ENCODE data around the gene UNC80.

UNC80 gene

DNA sequence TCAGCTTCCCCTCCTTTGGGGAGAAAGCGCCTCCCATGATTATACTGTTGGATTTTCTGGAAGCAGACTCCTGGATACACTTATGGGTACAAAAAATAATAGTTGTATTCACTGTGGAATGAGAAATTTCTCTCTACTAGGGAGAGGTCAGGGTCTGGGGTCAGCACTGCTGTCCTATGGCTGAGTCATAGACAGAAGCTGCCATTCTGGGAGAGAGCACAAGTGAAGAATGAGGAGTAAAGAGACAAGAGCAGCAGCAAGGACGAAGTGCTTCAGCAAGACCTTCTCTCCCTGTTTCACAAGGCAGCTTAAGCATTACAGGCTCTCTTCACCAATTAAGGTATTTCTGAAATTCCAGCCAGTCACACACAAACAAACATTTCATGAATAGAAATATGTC, 10.1 kb upstream of the UNC80 start:
- H3K9me3 ChIP-seq (ENCODE audit: control extremely low read depth in 1 of 5, control insufficient read depth in 4 of 5, insufficient read depth in 2 of 5, low read depth in 1 of 5, low read length in 4 of 5) = no peaks in the 10 kb centered on the region
- ChIA-PET CTCF (no interaction called here), POLR2A (no interaction called here)
- no peaks in the 10 kb centered on the region for H3K27me3 ChIP-seq (replicated peaks in 2 of 5; ENCODE audit: control insufficient read depth in 4 of 5, insufficient read depth in 5 of 5, low read length in 4 of 5)
- WGBS (ENCODE audit: insufficient coverage) = no CpG with 5 or more reads among the region's 2 CpGs
- no peak overlapping the region for H3K4me3 ChIP-seq (ENCODE audit: control insufficient read depth in 1 of 7, extremely low read depth in 1 of 7, insufficient read depth in 4 of 7, low read depth in 2 of 7, low read length in 6 of 7)
- H3K27ac ChIP-seq (ENCODE audit: insufficient read depth in 1 of 2, low read depth in 1 of 2, low read length in 2 of 2, poor library complexity in 1 of 2, severe bottlenecking in 2 of 2) = no peak overlapping the region
- H3K36me3 ChIP-seq (ENCODE audit: control insufficient read depth in 4 of 4, insufficient read depth in 4 of 4, low read length in 3 of 4) = no peaks in the 10 kb centered on the region
- H3K4me1 ChIP-seq (ENCODE audit: control extremely low read depth in 1 of 4, control insufficient read depth in 4 of 4, insufficient read depth in 4 of 4, low read length in 3 of 4) = no peaks in the 10 kb centered on the region
- DNase-seq = no peak

DNA sequence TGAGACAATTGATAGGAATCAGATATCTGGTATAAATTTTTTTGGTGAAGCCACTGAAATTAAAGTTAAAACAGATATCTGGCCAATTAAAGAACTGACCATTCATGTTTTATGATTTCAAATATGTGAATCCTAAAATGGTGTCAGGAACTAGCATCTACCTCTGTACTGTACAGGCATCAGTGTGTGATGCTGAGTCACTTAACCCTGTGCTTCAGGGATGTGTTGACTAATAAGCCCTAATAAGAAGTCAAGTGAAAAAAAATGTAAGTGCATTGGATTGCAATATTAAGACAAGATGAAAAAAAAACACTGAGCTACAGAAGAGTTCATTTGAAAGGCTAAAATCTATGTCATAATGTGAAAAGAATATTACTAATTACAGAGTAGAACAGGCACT, 9.1 kb upstream of the UNC80 start:
- no peaks in the 10 kb centered on the region for H3K9me3 ChIP-seq (ENCODE audit: control extremely low read depth in 1 of 5, control insufficient read depth in 4 of 5, insufficient read depth in 2 of 5, low read depth in 1 of 5, low read length in 4 of 5)
- H3K27me3 ChIP-seq (replicated peaks in 2 of 5; ENCODE audit: control insufficient read depth in 4 of 5, insufficient read depth in 5 of 5, low read length in 4 of 5) = peaks cover 0 to 2% (median 0%) of the 10 kb centered on the region in 5 experiments
- H3K4me1 ChIP-seq (ENCODE audit: control extremely low read depth in 1 of 4, control insufficient read depth in 4 of 4, insufficient read depth in 4 of 4, low read length in 3 of 4) = no peaks in the 10 kb centered on the region
- ChIA-PET CTCF (no interaction called here), POLR2A (no interaction called here)
- no peaks in the 10 kb centered on the region for H3K36me3 ChIP-seq (ENCODE audit: control insufficient read depth in 4 of 4, insufficient read depth in 4 of 4, low read length in 3 of 4)
- H3K4me3 ChIP-seq (ENCODE audit: control insufficient read depth in 1 of 7, extremely low read depth in 1 of 7, insufficient read depth in 4 of 7, low read depth in 2 of 7, low read length in 6 of 7) = no peak overlapping the region
- no peak for DNase-seq
- no peak overlapping the region for H3K27ac ChIP-seq (ENCODE audit: insufficient read depth in 1 of 2, low read depth in 1 of 2, low read length in 2 of 2, poor library complexity in 1 of 2, severe bottlenecking in 2 of 2)

DNA sequence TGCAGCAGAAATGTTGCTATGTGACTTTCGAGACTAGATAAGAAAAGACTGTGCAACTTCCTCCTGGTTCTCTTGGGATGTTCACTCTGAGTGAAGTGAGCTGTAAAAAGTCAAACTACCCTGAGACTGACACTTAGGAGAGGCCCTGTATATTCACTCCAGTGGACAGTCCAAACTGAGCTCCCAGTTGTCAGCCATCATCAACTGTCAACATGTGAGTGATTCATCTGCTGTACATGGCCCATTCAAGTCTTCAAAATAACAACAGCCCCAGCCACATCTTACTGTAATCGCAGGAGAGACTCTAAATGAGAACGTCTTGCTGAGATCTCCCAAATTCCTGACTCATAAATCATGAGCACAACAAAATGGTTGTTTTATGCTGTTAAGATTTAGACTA, 8.5 kb upstream of the UNC80 start:
- DNase-seq = no peak
- H3K27ac ChIP-seq (ENCODE audit: insufficient read depth in 1 of 2, low read depth in 1 of 2, low read length in 2 of 2, poor library complexity in 1 of 2, severe bottlenecking in 2 of 2) = no peak overlapping the region
- ChIA-PET POLR2A (no interaction called here), CTCF (no interaction called here)
- WGBS (ENCODE audit: insufficient coverage) = 75% methylated on average over 1 of the region's 3 CpGs
- H3K4me1 ChIP-seq (ENCODE audit: control extremely low read depth in 1 of 4, control insufficient read depth in 4 of 4, insufficient read depth in 4 of 4, low read length in 3 of 4) = no peaks in the 10 kb centered on the region
- H3K36me3 ChIP-seq (ENCODE audit: control insufficient read depth in 4 of 4, insufficient read depth in 4 of 4, low read length in 3 of 4) = no peaks in the 10 kb centered on the region
- no peak overlapping the region for H3K4me3 ChIP-seq (ENCODE audit: control insufficient read depth in 1 of 7, extremely low read depth in 1 of 7, insufficient read depth in 4 of 7, low read depth in 2 of 7, low read length in 6 of 7)
- H3K9me3 ChIP-seq (ENCODE audit: control extremely low read depth in 1 of 5, control insufficient read depth in 4 of 5, insufficient read depth in 2 of 5, low read depth in 1 of 5, low read length in 4 of 5) = no peaks in the 10 kb centered on the region
- H3K27me3 ChIP-seq (replicated peaks in 2 of 5; ENCODE audit: control insufficient read depth in 4 of 5, insufficient read depth in 5 of 5, low read length in 4 of 5) = peaks cover 0 to 4% (median 0%) of the 10 kb centered on the region in 5 experiments

DNA sequence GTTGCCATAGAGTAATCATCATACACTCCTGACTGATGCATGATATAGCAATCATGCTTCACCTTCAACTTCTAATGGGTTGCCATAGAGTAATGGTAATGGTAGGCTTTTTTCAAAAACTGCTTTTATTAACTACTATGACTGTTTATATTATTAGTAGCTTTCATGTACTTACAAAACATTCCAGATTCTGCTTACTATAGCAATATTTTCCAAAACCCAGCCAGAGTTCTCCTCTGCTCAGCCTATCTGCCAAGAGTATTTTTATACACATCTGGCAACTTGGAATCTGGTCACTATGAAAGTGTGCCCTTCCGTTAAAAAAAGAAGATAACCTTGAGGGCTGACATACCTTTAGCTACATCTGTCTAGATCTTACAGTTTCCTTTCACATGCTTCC, 5.0 kb upstream of the UNC80 start:
- Histone ChIP-seq H3K27me3 (replicated peaks in 2 of 5; ENCODE audit: control insufficient read depth in 4 of 5, insufficient read depth in 5 of 5, low read length in 4 of 5) (peaks cover 0 to 19% (median 5%) of the 10 kb centered on the region in 5 experiments), H3K4me3 (ENCODE audit: control insufficient read depth in 1 of 7, extremely low read depth in 1 of 7, insufficient read depth in 4 of 7, low read depth in 2 of 7, low read length in 6 of 7) (no peak overlapping the region), H3K36me3 (ENCODE audit: control insufficient read depth in 4 of 4, insufficient read depth in 4 of 4, low read length in 3 of 4) (no peaks in the 10 kb centered on the region), H3K4me1 (ENCODE audit: control extremely low read depth in 1 of 4, control insufficient read depth in 4 of 4, insufficient read depth in 4 of 4, low read length in 3 of 4) (peaks cover 0 to 4% (median 0%) of the 10 kb centered on the region in 4 experiments), H3K27ac (ENCODE audit: insufficient read depth in 1 of 2, low read depth in 1 of 2, low read length in 2 of 2, poor library complexity in 1 of 2, severe bottlenecking in 2 of 2) (no peak overlapping the region), H3K9me3 (ENCODE audit: control extremely low read depth in 1 of 5, control insufficient read depth in 4 of 5, insufficient read depth in 2 of 5, low read depth in 1 of 5, low read length in 4 of 5) (no peaks in the 10 kb centered on the region)
- ChIA-PET POLR2A (no interaction called here), CTCF (no interaction called here)
- WGBS (ENCODE audit: insufficient coverage) = 67% methylated on average over 1 of the region's 1 CpG
- DNase-seq = no peak

DNA sequence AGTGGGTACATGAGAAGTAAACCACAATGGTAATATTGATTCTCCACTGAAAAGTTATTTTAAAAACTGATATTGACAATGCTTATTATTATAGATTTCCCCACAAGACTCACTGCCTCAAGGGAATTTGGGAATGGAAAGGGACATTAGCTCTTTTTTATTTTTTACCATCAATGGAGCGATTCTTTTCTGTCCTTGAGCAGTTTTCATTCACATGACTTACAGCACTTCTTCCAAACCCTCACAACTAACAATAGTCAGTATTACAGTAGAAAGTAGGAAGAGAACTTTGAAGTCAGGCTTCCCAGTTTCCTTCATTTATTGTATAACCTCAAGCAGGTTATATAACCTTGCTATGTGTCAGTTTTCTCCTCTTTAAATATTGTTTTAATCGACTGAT, 4.3 kb upstream of the UNC80 start:
- Histone ChIP-seq H3K36me3 (ENCODE audit: control insufficient read depth in 4 of 4, insufficient read depth in 4 of 4, low read length in 3 of 4) (no peaks in the 10 kb centered on the region), H3K4me3 (ENCODE audit: control insufficient read depth in 1 of 7, extremely low read depth in 1 of 7, insufficient read depth in 4 of 7, low read depth in 2 of 7, low read length in 6 of 7) (no peak overlapping the region), H3K27ac (ENCODE audit: insufficient read depth in 1 of 2, low read depth in 1 of 2, low read length in 2 of 2, poor library complexity in 1 of 2, severe bottlenecking in 2 of 2) (no peak overlapping the region), H3K9me3 (ENCODE audit: control extremely low read depth in 1 of 5, control insufficient read depth in 4 of 5, insufficient read depth in 2 of 5, low read depth in 1 of 5, low read length in 4 of 5) (no peaks in the 10 kb centered on the region), H3K27me3 (replicated peaks in 2 of 5; ENCODE audit: control insufficient read depth in 4 of 5, insufficient read depth in 5 of 5, low read length in 4 of 5) (peaks cover 0 to 25% (median 5%) of the 10 kb centered on the region in 5 experiments), H3K4me1 (ENCODE audit: control extremely low read depth in 1 of 4, control insufficient read depth in 4 of 4, insufficient read depth in 4 of 4, low read length in 3 of 4) (peaks cover 0 to 6% (median 1%) of the 10 kb centered on the region in 4 experiments)
- ChIA-PET POLR2A (no interaction called here), CTCF (no interaction called here)
- no CpG with 5 or more reads among the region's 2 CpGs for WGBS (ENCODE audit: insufficient coverage)
- no peak for DNase-seq

DNA sequence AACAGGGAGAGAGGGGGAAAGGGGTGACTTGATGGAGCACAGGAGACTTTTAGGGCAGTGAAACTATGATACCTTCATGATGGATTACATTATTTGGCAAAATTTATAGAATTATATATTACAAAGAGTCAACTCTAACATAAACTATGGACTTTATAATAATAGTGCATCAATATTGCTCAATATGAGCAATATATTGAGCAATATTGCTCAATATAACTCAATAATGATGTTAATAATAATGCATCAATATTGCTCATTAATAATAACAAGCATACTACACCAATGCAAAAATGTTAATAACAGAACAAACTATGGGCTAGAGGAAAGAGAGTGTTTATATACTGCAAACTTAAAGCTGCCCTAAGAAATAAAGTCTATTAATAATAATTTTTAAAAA, 3.1 kb upstream of the UNC80 start:
- Histone ChIP-seq H3K4me1 (ENCODE audit: control extremely low read depth in 1 of 4, control insufficient read depth in 4 of 4, insufficient read depth in 4 of 4, low read length in 3 of 4) (peaks cover 0 to 6% (median 1%) of the 10 kb centered on the region in 4 experiments), H3K27me3 (replicated peaks in 2 of 5; ENCODE audit: control insufficient read depth in 4 of 5, insufficient read depth in 5 of 5, low read length in 4 of 5) (peaks cover 5 to 37% (median 17%) of the 10 kb centered on the region in 5 experiments), H3K9me3 (ENCODE audit: control extremely low read depth in 1 of 5, control insufficient read depth in 4 of 5, insufficient read depth in 2 of 5, low read depth in 1 of 5, low read length in 4 of 5) (no peaks in the 10 kb centered on the region), H3K4me3 (ENCODE audit: control insufficient read depth in 1 of 7, extremely low read depth in 1 of 7, insufficient read depth in 4 of 7, low read depth in 2 of 7, low read length in 6 of 7) (no peak overlapping the region), H3K27ac (ENCODE audit: insufficient read depth in 1 of 2, low read depth in 1 of 2, low read length in 2 of 2, poor library complexity in 1 of 2, severe bottlenecking in 2 of 2) (no peak overlapping the region), H3K36me3 (ENCODE audit: control insufficient read depth in 4 of 4, insufficient read depth in 4 of 4, low read length in 3 of 4) (no peaks in the 10 kb centered on the region)
- CTCF ChIA-PET = no interaction called here
- POLR2A ChIA-PET = no interaction called here
- no peak for DNase-seq

DNA sequence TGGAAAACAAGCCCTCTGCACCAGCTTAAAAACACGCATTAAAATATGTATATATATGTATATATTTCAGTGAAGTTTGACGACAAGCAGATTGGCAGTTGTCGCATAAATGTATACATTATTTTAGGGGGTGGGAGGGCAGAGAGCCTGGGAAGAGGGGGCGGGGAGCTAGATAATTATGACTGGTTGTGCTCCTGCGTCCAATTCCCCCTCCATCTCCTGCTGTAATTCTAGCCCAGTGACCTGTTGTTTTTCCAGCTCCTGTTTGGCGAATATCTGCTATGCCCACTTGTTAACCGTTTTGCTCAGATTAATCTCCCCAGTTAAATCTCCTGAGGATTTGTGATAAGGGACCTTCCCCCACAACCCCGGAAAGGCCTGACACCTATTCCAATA, 656 bp downstream of the UNC80 start:
- 23% methylated on average over 3 of the region's 8 CpGs for WGBS (ENCODE audit: insufficient coverage)
- POLR2A ChIA-PET = no interaction called here
- Histone ChIP-seq H3K9me3 (ENCODE audit: control extremely low read depth in 1 of 5, control insufficient read depth in 4 of 5, insufficient read depth in 2 of 5, low read depth in 1 of 5, low read length in 4 of 5) (no peaks in the 10 kb centered on the region), H3K27me3 (replicated peaks in 2 of 5; ENCODE audit: control insufficient read depth in 4 of 5, insufficient read depth in 5 of 5, low read length in 4 of 5) (peaks cover 6 to 40% (median 17%) of the 10 kb centered on the region in 5 experiments), H3K27ac (ENCODE audit: insufficient read depth in 1 of 2, low read depth in 1 of 2, low read length in 2 of 2, poor library complexity in 1 of 2, severe bottlenecking in 2 of 2) (no peak overlapping the region), H3K4me1 (ENCODE audit: control extremely low read depth in 1 of 4, control insufficient read depth in 4 of 4, insufficient read depth in 4 of 4, low read length in 3 of 4) (peaks cover 0 to 6% (median 1%) of the 10 kb centered on the region in 4 experiments), H3K36me3 (ENCODE audit: control insufficient read depth in 4 of 4, insufficient read depth in 4 of 4, low read length in 3 of 4) (no peaks in the 10 kb centered on the region), H3K4me3 (ENCODE audit: control insufficient read depth in 1 of 7, extremely low read depth in 1 of 7, insufficient read depth in 4 of 7, low read depth in 2 of 7, low read length in 6 of 7) (peak overlapping the region in 1 of 7 experiments; percentile 43)
- no peak for DNase-seq
- CTCF ChIA-PET = no interaction called here

Measured in common myeloid progenitor, CD34-positive (primary cell).